GM23338 (cell line): ENCODE results near the gene PTGDR2.

Experiments
- POLR2AphosphoS5 ChIP-seq: IDR thresholded peaks from 2 replicates; pipeline ENCODE4 v1.6.1; 2016; ENCODE audit warnings: antibody characterized with exemption, low read depth
- TF ChIP-seq, protein P1 (sequence below), 2 experiments: fragments of 200-600 bp in 1 of 2; sonication (generic) in 1 of 2; conservative IDR thresholded peaks; 2 replicates each; pipeline versions ENCODE4 v1.5.1 to v1.6.1; 2016 to 2017; ENCODE audit warnings: antibody characterized with exemption in 2 of 2, low read depth in 2 of 2, mild to moderate bottlenecking in 2 of 2, moderate library complexity in 1 of 2

DNA sequence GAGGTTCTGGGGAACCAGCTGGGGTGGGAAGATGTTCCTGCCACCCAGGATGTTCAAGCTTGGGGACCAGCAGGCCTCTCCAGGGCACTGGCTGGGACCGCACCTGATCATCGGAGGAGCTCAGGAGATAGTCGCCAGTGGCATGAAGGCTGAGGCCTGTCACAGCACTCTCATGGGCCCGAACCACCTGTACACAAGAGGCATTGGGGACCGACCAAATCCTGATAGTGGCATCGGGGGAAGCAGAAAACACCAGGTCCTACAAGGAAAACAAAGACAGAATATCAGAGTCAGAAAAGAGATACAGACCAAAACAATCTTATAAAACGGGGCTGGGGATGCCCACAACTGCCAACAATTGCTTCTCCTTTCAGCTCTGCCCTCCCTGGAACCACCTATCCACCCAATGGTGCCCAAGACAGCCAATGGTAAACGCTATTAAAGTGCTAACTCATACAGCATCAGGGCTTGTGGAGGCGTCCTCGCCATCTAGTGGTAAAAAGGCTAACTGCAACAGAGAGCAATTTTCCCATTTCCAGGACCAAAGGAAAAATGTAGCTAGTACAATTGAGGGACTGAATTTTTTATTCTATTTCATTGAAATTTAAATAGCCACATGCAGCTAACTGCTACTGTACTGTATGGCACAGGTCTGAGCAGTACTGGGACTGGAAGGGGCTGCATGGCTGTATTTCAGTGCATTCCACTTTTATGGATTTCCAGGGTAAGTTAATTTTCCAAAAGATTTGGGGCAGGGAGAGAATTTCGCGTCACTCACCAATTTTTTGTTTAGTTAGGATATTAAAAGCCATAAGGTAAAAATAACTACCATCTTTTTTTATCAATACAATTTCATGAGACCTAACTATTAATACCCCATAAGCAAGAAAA, 43.5 kb upstream of the PTGDR2 start:
- TF ChIP-seq, protein P1, sequence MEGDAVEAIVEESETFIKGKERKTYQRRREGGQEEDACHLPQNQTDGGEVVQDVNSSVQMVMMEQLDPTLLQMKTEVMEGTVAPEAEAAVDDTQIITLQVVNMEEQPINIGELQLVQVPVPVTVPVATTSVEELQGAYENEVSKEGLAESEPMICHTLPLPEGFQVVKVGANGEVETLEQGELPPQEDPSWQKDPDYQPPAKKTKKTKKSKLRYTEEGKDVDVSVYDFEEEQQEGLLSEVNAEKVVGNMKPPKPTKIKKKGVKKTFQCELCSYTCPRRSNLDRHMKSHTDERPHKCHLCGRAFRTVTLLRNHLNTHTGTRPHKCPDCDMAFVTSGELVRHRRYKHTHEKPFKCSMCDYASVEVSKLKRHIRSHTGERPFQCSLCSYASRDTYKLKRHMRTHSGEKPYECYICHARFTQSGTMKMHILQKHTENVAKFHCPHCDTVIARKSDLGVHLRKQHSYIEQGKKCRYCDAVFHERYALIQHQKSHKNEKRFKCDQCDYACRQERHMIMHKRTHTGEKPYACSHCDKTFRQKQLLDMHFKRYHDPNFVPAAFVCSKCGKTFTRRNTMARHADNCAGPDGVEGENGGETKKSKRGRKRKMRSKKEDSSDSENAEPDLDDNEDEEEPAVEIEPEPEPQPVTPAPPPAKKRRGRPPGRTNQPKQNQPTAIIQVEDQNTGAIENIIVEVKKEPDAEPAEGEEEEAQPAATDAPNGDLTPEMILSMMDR (conservative IDR thresholded peaks at IDR 0.05; ENCODE audit: low read depth in 2 of 2), result peak; percentile 83 to 94
- no peak for TF ChIP-seq POLR2AphosphoS5
